H1 (cell line): ENCODE data around the gene KLHL17. TPM values are rescaled to one million over a fixed set of nuclear protein-coding genes. Genes with fewer than 3 reads are reported as not detected.

Source experiments
- EGR1 ChIP-seq: IDR thresholded peaks from 2 replicates; pipeline ENCODE4 v1.6.1; 2011; ENCODE audit warnings: low read depth, low read length, borderline replicate concordance
- KDM1A ChIP-seq: fragments of 200-600, 300-600 bp; sonication (generic); IDR thresholded peaks from 2 replicates; pipeline ENCODE4 v1.7.1; 2016; ENCODE audit warnings: mild to moderate bottlenecking, low read length, borderline replicate concordance
- KDM5A ChIP-seq: fragments of 200-600 bp; IDR thresholded peaks from 2 replicates; pipeline ENCODE4 v1.7.1; 2012; ENCODE audit warnings: mild to moderate bottlenecking, low read length, inconsistent platforms, mixed read lengths
- RXRA ChIP-seq: IDR thresholded peaks from 2 replicates; pipeline ENCODE4 v1.6.1; 2011; ENCODE audit warnings: low read depth, mild to moderate bottlenecking, low read length, moderate library complexity; ENCODE audit not compliant: insufficient read depth
- polyA plus RNA-seq, 7 experiments: library from polyadenylated mRNA; depleted of rRNA in 3 of 7; stranded (reverse) in 5 of 7; unstranded in 2 of 7; fragments of >200 nt in 5 of 7; fragments of 200-250 nt in 2 of 7; gene quantifications; 1 replicate in 5 of 7; 2 replicates in 1 of 7; 4 replicates in 1 of 7; pipeline versions ENCODE4 v1.2.1 to v1.2.3, GENCODE V29; 2011 to 2013; ENCODE audit warnings: missing spikeins in 2 of 7, mixed read lengths in 2 of 7
- total RNA-seq: library from RNA; stranded (reverse); fragmentation: NEBNext Ultra II Directional; extraction: Animal tissue kit (Norgen Biotek cat#: 25700); gene quantifications from 2 replicates; pipeline ENCODE4 v1.2.1, GENCODE V29; 2021

The KLHL17 gene
- total and polyA plus RNA-seq, 2 of the 8 experiments (the other 6 are each of a cell fraction or from before 2014, with no cell fraction given): 32.6 to 36.1 TPM

- TF ChIP-seq KDM1A (no peak), RXRA (no peak), EGR1 (no peak), KDM5A (no peak)
These were observed 30.4 kb upstream of the KLHL17 start (continued) for GRCh38 chr1:929712-930632.
